BJ (cell line): ENCODE measurements around the gene CHTF18. TPM values are rescaled to one million over a fixed set of nuclear protein-coding genes. Genes with fewer than 3 reads are reported as not detected.

Experiments
- CTCF ChIA-PET: fragments of 350-600 bp; formaldehyde crosslinking; extraction: SDS; loops from one replicate; lab custom pipeline; 2021; ENCODE audit warnings: antibody characterized with exemption, inconsistent platforms; lab: Yijun Ruan, JAX
- POLR2A ChIA-PET: fragments of 300-600 bp; sonication (Branson Sonifier 250); formaldehyde crosslinking; extraction: SDS; loops from one replicate; lab custom pipeline; 2021; ENCODE audit warnings: antibody characterized with exemption; lab: Charles Lee
- DNase-seq: peaks from one replicate; pipeline ENCODE4 v3.0.0-alpha.2; 2011; ENCODE audit warnings: low read depth
- H3K27me3 ChIP-seq: 2 replicates; pipeline ENCODE4 v1.6.0; 2011; ENCODE audit warnings: low read length; ENCODE audit not compliant: control insufficient read depth, insufficient read depth
- H3K36me3 ChIP-seq: 2 replicates; pipeline ENCODE4 v1.5.1; 2011; ENCODE audit warnings: low read length; ENCODE audit not compliant: control insufficient read depth, insufficient read depth
- H3K4me3 ChIP-seq: 2 replicates; pipeline ENCODE4 v1.5.1; 2011; ENCODE audit warnings: low read depth, mild to moderate bottlenecking, control low read depth, low read length
- polyA plus RNA-seq: library from polyadenylated mRNA; depleted of rRNA; stranded (reverse); fragments of >200 nt; gene quantifications from 2 replicates; pipeline ENCODE4 v1.2.3, GENCODE V29; 2011
- TF ChIP-seq, protein P1 (sequence below): IDR thresholded peaks from 2 replicates; pipeline ENCODE4 v1.5.1; 2011; ENCODE audit warnings: low read depth, mild to moderate bottlenecking, control low read depth, inconsistent platforms, low read length, moderate library complexity; ENCODE audit not compliant: insufficient read depth

The CHTF18 gene
- polyA plus RNA-seq, 1 experiment: 6.1 TPM

- TF ChIP-seq, protein P1, sequence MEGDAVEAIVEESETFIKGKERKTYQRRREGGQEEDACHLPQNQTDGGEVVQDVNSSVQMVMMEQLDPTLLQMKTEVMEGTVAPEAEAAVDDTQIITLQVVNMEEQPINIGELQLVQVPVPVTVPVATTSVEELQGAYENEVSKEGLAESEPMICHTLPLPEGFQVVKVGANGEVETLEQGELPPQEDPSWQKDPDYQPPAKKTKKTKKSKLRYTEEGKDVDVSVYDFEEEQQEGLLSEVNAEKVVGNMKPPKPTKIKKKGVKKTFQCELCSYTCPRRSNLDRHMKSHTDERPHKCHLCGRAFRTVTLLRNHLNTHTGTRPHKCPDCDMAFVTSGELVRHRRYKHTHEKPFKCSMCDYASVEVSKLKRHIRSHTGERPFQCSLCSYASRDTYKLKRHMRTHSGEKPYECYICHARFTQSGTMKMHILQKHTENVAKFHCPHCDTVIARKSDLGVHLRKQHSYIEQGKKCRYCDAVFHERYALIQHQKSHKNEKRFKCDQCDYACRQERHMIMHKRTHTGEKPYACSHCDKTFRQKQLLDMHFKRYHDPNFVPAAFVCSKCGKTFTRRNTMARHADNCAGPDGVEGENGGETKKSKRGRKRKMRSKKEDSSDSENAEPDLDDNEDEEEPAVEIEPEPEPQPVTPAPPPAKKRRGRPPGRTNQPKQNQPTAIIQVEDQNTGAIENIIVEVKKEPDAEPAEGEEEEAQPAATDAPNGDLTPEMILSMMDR: no peak
- ChIA-PET POLR2A (no interaction called here), CTCF (interaction anchor here (0.8 to 2.0 kb wide), 3 partner anchors 9 to 65 kb away, joined by 3 to 18 read pairs (median 5); partner anchors contain the start of gene CIAO3)
- Histone ChIP-seq H3K4me3 (no peak overlapping the region), H3K27me3 (no peaks in the 10 kb centered on the region), H3K36me3 (no peaks in the 10 kb centered on the region)
- DNase-seq: no peak
These were observed 11.6 kb upstream of the CHTF18 start for GRCh38 chr16:776824-777223.

GRCh38 chr16:777826-778225 lies 10.6 kb upstream of the CHTF18 start:
- POLR2A ChIA-PET: no interaction called here
- CTCF ChIA-PET: interaction anchor here (1.1 to 2.0 kb wide), 2 partner anchors 8 to 29 kb away, joined by 3 to 18 read pairs; no protein-coding TSS in a partner anchor
- H3K27me3 ChIP-seq: no peaks in the 10 kb centered on the region
- no peak overlapping the region for H3K4me3 ChIP-seq
- H3K36me3 ChIP-seq: no peaks in the 10 kb centered on the region
- TF ChIP-seq, protein P1: no peak
- DNase-seq: no peak

- ChIA-PET CTCF (interaction anchor here (1.1 kb wide), 1 partner anchor 29 kb away, joined by 3 read pairs; no protein-coding TSS in a partner anchor), POLR2A (no interaction called here)
- DNase-seq: no peak
- TF ChIP-seq, protein P1: no peak
- Histone ChIP-seq H3K4me3 (no peak overlapping the region), H3K36me3 (no peaks in the 10 kb centered on the region), H3K27me3 (no peaks in the 10 kb centered on the region)
These were observed 10.0 kb upstream of the CHTF18 start for GRCh38 chr16:778447-778846.

DNA sequence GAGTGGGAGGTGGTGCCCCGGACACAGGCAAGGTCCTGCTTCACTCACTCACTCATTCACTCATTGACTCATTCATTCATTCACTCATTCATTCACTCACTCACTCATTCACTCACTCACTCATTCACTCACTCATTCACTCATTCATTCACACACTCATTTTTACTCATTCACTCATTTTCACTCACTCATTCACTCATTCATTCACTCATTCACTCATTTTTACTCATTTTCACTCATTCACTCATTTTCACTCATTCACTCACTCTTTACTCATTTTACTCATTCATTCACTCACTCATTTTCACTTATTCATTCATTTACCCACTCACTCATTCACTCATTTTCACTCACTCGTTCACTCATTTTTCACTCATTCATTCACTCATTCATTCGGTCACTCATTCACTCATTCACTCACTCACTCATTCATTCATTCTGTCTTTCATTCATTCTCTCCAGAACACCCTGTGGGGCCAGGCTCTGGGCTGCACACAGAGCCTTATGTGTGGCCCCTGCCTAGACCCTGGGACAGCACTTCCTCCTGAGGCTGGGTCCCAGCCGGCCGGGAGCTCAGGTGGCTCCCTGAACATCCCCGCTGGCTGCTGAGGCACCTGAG lies 9.4 kb upstream of the CHTF18 start:
- no peak for DNase-seq
- TF ChIP-seq, protein P1: no peak
- ChIA-PET CTCF (interaction anchor here (1.1 kb wide), 1 partner anchor 30 kb away, joined by 3 read pairs; no protein-coding TSS in a partner anchor), POLR2A (no interaction called here)
- H3K36me3 ChIP-seq: no peaks in the 10 kb centered on the region
- no peak overlapping the region for H3K4me3 ChIP-seq
- no peaks in the 10 kb centered on the region for H3K27me3 ChIP-seq

DNA sequence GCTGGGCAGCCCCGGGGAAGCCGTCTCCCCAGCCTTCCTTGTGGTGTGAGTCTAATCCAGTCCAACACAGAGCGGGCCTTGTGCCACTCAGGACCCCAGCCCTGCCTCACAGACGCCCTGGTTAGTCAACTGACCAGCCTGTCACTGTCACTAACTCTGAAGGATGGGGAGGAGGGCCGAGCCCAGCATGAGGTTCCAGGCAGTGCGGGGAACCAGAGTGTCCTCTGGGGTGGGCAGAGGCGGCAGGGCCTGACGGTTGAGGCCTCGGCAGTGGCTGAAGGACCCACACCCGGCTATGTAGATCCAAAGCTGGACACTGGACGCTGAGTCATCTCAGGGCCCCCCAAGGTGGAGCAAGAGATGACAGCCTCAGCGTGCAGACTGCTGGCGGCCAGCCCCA lies 8.9 kb upstream of the CHTF18 start:
- DNase-seq: no peak
- ChIA-PET CTCF (no interaction called here), POLR2A (no interaction called here)
- Histone ChIP-seq H3K36me3 (no peaks in the 10 kb centered on the region), H3K4me3 (no peak overlapping the region), H3K27me3 (no peaks in the 10 kb centered on the region)
- TF ChIP-seq, protein P1: no peak
